ENCODE measurements around the gene ZNF362.

The ZNF362 gene

DNA sequence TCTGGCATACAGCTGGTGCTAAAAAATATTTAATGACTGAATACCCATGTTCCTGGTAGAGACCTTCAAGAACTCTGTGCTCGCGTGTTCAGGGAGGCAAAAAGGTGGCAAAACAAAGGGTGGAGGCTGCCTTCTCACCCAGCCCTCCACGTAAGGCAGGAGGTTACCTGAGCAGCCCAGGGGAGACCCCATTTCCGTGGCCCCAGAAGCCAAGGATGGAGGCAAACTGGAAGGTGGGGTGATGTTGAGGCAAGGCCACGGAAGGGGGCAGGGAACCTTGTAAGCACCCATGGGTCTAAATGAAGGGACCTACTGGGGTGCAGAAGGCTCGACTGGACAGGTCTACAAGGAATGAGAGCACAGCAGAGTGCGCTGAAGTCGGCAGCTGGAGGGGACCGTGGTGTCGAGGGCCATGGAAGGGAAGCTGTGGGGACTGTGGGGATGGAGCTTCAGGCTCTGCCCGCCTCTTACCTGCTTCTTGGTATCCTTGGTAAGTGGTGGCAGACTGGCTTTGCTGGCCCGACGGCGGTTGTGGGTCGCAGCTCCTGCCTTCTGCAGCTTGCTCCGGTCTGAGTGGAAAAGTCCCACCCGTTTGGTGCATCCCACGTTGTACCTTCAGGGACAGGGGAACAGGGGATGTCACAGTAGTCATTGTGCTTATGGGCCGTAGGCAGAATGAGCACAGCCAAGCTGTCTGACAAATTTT lies 73.5 kb downstream of the ZNF362 start:
- no peak for DNase-seq

DNA sequence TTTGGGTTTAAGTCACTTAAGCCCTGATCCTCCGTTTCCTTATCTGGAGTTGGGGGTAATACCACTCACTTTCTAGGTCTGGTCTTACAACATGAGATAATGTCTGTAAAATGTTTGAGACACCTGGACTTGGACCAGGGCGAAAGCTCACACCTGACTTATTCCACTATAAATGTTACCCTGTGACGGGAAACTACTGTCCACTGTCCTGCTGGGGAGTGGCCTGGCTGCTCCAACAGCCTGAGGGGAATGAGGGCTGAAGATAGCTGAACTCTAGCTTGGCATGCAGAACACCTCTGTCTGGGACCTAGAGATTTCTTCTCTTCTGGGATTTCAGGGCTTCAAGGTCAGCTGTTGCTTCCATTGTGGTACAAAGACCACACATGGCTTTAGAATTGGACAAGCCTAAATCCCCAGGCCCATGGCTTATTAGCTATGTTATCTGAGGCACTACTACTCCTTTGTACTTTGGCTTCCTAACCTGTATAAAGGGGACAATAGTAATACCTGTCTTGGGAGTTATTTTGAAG lies 74.1 kb downstream of the ZNF362 start:
- DNase-seq, result no peak

DNA sequence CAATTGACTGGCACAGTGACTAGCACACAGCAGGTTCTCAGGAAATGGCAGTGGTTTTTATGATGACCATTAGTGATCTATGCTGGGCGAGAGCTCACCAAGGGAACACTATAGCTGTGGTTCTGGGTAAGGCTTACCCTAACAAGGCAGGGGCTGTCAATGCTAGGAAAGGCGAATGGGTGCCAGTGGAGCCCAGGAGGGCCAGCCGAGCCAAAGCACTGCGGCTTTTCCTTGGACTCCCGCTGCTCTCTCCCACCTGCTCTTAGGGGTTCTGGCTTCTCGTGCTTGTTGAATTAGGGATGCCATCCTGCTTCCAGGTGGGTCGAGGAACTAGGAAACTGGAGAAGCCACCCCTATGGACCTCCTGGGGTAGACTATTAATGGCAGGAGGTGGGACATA lies 74.6 kb downstream of the ZNF362 start:
- DNase-seq, result no peak

DNA sequence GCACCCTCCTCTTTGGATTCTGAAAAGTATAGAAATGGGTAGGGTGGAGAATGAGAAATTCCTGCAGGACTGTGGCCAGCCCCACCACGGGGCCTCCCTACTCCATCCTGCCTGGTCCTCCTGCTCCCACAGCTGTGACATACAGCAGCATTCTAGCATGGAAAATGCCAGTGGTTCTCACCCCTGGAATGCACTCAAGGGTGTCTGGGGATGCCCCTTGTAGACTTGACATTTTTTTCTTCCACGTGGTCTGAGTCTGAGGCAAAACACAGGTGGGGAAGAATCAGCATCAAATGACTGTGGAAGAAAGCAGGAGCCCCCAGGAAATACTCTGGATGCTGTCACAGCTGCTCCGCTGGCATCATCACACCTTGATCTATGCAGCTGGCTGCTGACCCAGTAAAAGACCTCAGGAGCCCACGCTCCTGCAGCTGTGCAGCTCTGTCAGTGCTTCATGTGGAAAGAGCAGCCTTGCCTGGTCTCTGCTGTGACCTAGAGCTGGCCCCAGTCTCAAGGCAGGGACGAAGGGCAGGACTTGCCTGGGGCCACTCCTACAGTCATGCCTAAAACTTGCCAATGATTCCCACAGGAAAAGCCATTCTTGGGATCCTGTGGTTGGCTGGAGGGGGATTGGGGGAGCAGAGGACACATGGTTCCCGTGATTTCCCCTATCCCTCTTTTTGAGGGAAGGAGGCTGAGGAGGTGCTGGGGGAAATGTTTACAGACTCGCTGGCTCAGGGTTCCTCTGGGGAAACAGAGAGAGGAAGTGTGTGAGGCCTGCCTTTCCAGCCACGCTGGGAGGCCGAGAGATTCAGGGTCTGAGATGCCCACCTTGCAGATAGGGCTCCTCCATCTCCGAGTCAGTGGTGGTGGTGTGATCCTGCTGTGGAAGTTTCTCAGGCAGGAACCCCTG lies 75.4 kb downstream of the ZNF362 start:
- no peak for DNase-seq

DNA sequence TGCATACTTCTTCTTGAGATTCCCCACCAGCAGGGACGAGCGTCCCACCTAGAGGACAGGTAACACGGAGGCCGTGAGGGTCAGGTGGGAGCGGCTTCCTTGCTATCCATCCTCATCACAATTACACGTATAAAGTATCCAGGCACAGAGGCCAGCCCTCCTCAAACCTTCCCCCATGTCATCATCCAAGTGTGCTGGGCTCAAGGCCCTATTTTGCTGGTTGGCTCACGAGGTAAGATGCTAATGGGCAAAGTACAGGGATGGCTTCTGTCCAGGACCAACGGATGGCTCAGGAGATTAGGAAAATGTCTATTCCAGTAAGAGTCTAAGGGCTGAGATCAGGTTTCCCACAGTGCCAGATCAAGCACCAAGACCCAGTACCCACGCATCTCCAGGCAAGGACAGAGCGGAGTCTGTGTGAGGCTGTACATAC lies 76.1 kb downstream of the ZNF362 start:
- DNase-seq, result no peak

DNA sequence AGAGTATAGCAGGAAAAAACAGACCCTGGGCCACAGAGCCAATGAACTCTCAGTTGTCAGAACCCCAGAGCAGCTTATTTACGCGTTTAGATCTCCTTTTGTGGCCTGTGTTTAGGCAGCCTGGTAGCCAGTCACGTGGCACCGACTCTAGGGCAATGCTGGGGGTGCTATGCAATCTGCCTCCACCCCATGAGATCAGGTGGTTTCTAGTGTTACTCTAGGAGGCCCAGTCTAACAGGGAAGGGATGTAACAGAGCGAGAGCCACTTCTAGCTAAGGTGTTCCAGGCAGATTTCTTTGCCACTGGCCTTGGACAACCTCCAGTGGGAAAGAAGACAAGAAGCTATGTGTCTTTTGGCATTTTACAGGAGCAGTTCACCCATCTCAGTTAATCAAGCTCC lies 76.6 kb downstream of the ZNF362 start:
- no peak for DNase-seq

DNA sequence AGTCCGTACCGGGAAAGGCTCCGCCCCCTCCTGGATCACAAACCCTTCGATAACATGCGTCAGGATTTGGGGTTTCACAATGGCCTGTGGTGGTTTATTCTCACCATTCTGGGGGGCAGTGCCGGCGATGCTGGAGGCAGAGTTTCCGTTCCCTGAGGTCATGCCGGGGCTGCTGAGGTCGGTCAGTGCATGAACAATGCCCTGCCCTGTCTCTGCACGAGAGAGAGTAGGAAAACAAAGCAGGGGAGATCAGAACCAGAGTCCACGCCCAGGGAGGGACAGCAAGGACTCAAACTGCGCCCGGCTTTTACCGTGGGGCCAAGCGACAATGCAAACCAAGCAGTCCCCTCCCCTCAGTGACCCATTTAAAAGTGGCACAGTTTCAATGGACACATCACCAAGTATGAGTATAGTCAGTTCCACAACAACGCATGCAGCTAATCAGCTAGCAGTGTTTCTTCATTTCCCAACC lies 77.8 kb downstream of the ZNF362 start:
- DNase-seq, result no peak

DNA sequence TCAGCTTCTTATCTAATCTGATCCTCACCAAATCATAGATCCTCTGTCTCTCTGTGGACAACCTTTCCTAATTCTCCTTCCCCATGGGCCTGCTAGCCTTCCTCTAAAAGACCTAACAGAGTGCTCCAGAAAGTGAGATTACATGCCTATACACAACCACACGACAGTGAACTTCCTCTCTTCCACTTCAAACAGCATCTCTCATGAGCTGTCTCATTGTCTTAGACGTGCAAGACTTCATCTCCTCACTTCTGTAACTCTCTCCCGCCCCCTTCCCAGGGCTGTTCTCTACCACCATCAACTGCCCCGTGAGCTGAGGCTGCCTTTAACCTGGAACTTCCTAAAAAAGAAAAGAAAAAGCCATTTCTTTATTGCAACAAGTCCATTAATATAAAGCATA lies 78.7 kb downstream of the ZNF362 start:
- DNase-seq, result no peak

DNA sequence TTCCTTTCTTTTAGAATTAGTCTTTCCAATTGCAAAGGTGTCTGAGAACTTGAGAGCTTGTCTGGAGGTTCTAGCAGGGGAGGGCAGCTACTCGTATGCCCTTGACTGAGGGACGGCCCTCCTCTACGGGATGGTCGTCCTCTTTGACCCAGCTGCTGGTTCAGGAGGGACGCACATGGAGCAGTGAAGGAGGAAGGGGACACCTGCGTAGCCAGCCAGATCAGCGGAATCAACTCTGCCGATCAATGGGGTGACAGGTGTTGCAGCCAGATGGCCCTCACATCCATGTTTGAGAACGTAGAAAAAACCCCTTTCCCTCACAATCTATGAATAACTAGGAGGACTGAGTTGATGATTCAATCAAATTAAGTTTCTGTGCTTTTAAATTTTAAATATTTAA lies 80.3 kb downstream of the ZNF362 start:
- no peak for DNase-seq

DNA sequence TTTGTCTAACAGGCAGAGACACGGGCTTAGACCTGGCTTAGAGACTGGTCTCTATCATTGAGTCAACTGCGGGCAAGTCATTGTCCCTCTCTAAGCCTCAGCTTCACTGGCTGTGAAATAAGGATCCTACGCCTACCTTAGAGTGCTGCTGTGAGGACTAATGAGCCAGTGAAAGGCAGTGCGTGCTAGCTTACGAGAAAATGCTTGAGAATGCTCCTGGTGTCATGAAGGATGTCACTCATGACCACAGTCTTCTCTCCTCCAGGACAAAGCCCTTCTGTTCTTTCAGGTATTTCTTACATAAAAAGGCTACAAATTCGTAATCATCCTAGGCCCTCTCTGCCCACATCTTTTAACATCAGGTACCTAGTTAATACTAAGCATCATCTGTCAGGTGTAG lies 81.1 kb downstream of the ZNF362 start:
- DNase-seq, result no peak

DNA sequence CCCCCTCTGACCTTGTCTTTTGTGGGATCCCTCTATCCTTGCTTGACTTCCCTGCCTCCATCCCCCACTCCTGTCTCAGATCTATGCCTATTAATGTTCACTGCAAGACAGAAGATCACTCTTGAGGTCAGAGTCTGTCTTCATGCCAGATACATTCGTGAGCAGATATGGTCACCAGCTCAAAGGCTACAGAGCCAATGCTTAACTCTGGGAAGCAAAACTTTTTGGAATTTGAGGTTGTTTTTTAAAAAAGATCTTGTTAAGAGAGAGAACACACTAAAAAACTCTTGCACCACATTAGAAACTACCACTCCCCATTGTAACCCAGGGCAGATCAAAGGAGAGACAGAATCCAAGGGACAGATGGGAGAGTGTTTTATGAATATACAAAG lies 81.8 kb downstream of the ZNF362 start:
- DNase-seq, result no peak

DNA sequence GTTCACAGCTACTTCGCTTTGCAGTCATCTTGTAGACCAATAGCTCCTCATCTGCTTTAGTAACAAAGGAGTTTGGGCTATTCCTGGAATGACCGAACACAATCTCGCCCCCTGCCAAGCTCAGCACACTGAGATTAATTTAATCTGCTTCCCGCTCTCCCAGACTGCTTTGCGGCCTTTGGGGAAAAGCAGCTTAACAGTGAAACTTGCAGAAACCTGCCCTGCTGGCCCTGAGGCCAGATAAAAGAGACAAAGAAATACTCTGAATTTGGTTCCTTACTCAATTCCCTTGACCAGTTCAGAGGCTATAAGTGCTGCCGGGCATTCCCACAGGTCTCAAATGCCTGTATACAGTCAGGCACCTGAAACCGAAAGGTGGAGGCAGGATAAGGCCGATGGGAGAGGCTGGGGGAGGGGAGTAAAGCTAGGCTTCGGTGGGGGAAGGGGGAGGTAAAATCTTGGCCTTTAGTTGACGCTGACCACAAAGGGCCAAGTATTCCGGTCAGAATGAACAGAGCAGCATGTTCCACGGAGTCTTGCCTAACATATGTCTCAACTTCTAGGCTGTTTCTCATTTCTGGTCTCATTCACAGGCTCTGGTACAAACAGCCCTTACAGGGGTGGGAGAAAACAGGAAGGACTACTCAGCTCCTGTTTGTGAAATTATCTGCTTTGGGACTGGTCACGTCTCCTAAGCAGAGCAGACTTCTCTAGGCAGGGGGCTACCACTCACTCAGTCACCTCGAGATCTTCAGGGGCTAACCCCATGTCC lies 82.3 kb downstream of the ZNF362 start:
- no peak for DNase-seq

DNA sequence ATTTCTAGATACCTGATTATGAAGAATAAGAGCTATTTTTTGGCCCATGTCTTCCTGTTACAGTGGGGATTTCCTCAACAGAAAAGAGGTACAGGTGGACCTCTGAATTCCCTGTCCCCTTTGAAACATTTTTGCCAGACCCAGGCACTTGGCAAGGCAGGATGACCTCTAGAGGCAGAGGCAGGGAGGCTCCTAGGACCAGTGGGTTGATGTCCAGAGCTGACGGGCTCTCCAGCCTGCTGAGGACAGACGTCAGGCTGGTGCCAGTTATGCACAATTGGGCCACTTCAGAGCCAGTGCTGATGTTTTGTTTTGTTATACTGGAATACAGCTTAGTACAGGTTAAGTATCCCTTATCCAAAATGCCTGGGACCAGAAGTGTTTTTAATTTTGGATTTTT lies 83.1 kb downstream of the ZNF362 start:
- no peak for DNase-seq

DNA sequence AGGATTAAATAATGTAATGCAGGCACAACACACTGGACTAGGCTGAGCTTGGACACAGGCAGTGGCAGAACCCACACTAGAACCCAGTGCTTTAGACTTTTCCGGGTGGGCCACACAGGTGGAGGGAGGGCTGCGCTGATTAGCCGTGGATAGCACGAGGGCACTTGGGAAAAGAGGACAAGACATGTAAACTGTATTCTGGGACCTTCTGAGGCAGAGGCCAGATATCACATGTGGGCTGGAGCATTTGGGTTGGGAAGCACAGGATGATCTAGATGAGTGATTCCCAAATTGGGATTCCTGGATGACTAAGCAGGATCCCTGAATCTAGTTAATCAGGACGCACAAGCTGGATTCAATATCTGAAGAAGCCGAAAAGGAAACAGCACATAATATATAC lies 84.9 kb downstream of the ZNF362 start:
- no peak for DNase-seq

DNA sequence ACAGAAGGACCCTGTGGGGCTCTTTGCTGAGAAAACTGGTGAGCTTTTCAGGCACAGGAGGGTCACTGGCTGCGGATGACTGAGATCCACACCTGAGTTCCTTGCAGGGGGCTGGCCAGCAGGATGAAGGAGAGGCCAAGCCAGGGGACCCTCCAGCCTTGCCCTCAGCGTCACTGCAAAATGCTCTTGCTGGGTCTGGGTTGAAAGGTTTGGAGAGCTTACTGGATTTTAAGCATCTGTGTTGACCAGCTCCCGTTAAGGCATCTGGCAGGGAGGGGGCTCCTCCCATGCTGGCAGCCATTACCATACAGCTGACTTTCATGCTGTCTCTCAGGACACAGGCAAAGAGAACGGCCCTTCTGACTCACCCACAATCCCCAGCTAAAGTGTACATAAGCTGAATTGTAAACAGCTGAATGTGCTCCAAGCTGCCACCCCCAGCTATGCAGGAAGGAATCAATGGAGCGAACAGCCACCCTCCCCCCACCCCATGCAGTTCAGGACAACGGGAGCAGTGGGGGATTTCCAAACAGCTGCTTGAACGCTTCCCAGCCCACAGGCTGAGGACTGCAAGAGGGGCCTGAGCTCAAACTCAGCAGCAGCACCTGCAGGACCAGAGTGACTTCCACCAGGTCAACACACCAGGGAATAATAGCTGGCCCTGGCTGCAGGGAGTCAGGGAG lies 85.9 kb downstream of the ZNF362 start:
- peak; percentile 92 to 95 for DNase-seq

DNA sequence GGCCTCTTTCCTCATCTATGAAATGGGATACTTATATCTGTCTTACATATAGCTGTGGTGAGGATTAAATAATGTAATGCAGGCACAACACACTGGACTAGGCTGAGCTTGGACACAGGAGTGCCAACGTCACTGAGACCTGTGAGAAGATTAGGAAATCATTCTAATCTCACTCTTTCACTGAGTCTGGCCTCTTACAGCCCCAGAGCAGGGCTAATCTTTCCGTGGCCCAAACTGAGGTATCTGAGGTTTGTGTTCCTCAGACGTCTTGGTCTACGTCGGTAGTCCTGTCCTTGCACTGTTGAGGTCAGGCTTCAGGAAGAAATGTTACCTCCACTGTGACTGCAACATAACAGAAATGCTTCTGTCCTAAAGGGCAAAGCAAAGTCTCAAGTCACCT lies 87.2 kb downstream of the ZNF362 start:
- DNase-seq, result no peak

DNA sequence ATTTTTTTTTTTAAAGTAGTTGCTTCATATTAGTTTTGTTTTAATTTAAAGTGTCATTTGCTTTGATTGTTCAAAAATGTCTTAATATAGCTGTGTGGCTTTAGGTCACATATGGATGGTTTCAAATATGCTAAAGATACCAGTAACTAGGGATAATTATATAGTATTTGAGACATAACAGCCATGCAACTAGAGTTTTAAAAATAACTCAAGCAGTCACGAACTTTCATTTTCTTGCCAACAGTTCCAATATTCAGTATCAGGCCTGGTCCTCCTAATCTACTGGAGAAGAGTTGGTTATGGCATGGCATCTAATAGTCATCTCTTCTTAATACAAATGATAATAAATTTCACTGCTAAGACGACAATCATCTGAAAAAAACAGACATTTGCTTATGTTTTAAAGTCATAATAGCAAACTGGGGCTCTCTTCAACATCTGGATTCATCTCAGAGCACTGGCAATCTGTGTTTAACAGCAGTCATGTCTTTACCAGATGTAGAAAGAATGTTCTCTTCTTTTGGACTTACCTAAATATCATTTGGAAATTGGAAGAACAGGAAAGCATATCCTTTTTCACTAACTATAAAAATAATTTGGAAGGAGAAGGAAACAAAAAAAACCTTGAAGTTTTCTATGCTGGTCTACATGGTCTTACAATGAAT lies 88.7 kb downstream of the ZNF362 start:
- DNase-seq, result no peak

DNA sequence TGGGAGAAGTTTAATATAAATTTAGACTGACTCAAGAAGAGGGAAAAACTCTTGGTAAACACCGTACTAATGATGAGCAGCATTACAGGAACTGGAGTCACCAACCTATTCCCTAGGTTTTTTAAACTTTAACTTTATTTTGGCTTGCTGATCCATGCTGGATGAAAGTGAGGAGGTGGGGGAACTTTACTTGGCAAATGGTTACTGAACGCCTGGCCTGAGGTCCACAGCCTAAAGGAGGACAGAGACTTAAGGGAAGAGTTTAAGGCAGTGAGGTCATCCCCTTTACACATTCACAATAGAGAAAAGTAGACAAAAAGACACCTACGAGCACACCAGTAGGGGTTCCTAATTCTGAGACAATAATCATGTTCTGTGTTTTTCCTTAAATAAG lies 90.2 kb downstream of the ZNF362 start:
- no peak for DNase-seq

DNA sequence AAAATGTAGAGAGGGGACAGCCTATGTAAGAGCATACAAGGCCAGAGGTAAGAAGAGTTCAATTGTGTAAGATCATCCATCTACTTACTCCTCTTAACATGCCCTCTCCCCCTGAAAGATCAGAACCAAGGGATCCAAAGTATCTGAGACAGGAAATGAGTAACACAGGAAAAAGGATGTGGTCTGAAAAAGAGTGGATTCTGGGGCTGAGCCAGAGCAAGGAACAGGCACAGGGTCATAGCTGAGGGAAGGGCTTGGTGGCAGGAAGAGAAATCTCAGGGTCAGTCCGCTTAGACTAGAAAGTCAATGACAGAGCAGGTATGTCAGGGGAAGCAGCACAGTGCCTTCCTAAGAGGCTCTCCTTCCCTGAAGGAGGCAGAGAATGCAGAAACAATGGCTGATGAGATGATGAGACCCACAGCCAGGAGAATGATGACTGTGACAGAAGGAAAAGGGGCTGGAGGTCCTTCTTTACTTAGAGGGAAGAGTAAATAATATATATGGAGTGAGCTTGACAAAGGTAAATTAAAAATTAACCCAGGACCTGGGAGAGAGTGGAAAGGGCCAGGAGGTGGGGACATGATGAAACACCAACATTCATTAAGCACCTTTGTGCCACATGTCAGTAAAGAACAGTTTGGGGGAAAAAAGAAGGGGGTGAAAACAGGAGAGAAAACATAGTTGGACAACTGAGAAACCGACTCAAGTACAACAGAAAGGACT lies 90.8 kb downstream of the ZNF362 start:
- peak in 1 of 2 experiments; percentile 10 for DNase-seq

DNA sequence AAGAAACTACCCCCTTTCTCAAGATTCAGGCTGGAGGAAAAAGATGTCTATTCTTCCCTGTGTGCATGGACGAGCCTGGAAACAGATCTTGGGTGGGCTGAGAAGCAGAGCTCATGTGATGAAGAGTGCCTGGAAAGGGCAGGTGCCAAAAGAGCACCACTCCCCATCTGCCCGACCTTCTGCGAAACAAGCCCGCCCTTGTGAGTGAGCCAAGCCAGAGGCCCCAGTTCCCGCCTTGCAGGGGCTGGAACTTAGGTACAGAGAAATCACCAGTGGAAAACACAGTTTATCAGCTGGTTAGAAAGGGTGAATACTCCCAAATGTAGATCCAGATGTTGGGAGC lies 91.3 kb downstream of the ZNF362 start:
- peak in 1 of 2 experiments; percentile 42 for DNase-seq

DNA sequence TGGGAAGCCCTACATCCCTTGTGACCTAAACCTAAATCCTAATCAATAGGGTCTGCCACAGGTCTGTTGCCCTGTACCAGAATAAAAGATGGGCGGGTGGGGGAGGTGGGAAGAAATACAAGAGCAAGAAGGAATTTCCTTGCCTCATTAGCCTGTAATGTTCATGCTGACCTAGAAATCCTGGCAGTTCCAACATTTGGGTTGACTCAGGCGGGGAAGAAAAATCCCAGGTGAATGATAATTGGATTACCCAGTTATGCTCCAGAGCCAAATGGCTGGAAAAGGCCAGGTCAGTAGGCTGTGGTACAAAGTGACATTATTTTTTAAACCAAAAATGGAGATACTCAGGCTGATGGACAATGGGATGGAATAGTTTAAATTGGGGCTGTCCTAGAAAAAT lies 91.9 kb downstream of the ZNF362 start:
- peak in 1 of 2 experiments; percentile 10 for DNase-seq

Data from NCI-H526 (cell line).